Measurements from ENCODE around the gene F9. TPM values are rescaled to one million over a fixed set of nuclear protein-coding genes. Genes with fewer than 3 reads are reported as not detected.

F9 gene
- total and polyA plus RNA-seq, 2 of the 8 experiments (the other 6 are each of a cell fraction or from before 2014, with no cell fraction given), result not detected

- TF ChIP-seq CTCF (IDR thresholded peaks at IDR 0.05; ENCODE audit: control extremely low read depth in 1 of 3, insufficient read depth in 1 of 3, low read depth in 1 of 3, low read length in 3 of 3), result no peak
Observed at GRCh38 chrX:139533444-139533843, 2.9 kb downstream of the F9 start (continued).

Data from H1 (cell line).